Brain microvascular endothelial cell (primary cell): ENCODE data around the gene ZNF462.

Experiments
- DNase-seq: peaks from one replicate; pipeline ENCODE4 v3.0.0-alpha.2; 2020
- H3K27ac ChIP-seq: fragments of 250-450 bp; sonication (Bioruptor Pico); 2 replicates; pipeline ENCODE4 v1.5.1; 2020; ENCODE audit warnings: mild to moderate bottlenecking, moderate library complexity
- H3K27me3 ChIP-seq: fragments of 250-450 bp; sonication (Bioruptor Pico); replicated peaks from 2 replicates; pipeline ENCODE4 v1.5.1; 2020; ENCODE audit warnings: mild to moderate bottlenecking
- H3K36me3 ChIP-seq: fragments of 250-450 bp; sonication (Bioruptor Pico); replicated peaks from 2 replicates; pipeline ENCODE4 v1.5.1; 2020; ENCODE audit warnings: mild to moderate bottlenecking
- H3K4me3 ChIP-seq: 2 replicates; pipeline ENCODE4 v1.5.1; 2011; ENCODE audit warnings: low read depth, mild to moderate bottlenecking, control low read depth, low read length, moderate library complexity
- in situ Hi-C: cut with HindIII; loops from 2 replicates; pipeline ENCODE4 v1.10.0; 2017; ENCODE audit warnings: low sequenced_read_pairs, low pct_ligation_motif_present
- TF ChIP-seq, protein P1 (sequence below): IDR thresholded peaks from 2 replicates; pipeline ENCODE4 v1.5.1; 2011; ENCODE audit warnings: low read depth, mild to moderate bottlenecking, moderate library complexity, low read length, control low read depth, inconsistent platforms; ENCODE audit errors: missing control alignments

Gene ZNF462

DNA sequence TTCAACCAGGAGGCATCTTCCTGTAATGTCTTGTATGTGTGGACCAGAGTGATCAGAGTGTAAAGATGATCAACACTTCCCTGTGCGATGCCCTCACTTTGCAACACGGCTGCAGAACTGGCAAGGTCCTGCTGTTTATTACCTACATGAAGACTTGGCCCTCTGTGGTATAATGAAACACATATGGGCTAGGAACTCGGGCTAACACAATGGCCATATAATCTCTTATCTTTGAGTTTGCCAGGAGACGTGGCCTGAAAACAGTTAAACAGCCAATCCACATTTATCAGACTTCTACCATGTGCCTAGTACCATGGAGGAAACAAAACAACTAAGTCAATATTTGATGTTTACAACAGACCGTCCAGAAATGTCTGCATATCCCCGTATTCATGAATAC, 145.5 kb downstream of the ZNF462 start:
- TF ChIP-seq, protein P1, sequence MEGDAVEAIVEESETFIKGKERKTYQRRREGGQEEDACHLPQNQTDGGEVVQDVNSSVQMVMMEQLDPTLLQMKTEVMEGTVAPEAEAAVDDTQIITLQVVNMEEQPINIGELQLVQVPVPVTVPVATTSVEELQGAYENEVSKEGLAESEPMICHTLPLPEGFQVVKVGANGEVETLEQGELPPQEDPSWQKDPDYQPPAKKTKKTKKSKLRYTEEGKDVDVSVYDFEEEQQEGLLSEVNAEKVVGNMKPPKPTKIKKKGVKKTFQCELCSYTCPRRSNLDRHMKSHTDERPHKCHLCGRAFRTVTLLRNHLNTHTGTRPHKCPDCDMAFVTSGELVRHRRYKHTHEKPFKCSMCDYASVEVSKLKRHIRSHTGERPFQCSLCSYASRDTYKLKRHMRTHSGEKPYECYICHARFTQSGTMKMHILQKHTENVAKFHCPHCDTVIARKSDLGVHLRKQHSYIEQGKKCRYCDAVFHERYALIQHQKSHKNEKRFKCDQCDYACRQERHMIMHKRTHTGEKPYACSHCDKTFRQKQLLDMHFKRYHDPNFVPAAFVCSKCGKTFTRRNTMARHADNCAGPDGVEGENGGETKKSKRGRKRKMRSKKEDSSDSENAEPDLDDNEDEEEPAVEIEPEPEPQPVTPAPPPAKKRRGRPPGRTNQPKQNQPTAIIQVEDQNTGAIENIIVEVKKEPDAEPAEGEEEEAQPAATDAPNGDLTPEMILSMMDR = no peak
- Histone ChIP-seq H3K27me3 (no peaks in the 10 kb centered on the region), H3K27ac (no peak overlapping the region)

DNA sequence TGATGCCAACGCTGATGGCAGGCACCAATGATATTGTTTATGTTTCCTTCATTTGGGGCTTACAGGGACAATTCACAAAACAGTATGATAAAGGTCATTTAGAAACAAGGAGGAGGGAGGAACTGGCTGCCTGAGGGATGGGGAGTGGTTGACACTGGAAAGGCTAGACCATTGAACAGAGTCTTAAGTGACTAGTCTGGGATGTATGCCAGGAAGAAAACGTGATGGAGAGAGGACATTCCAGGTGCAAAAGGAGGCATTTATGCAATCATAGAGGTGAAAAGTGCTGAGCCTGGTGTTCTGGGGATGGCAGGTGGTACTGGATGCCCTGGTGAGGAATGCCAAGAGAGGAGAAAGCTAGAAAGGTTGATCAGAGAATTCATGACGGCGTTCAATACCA, 153.4 kb downstream of the ZNF462 start:
- H3K27me3 ChIP-seq = no peaks in the 10 kb centered on the region
- no peak for DNase-seq
- no peak overlapping the region for H3K27ac ChIP-seq
- H3K4me3 ChIP-seq = no peak overlapping the region
- TF ChIP-seq, protein P1 = no peak
- no peaks in the 10 kb centered on the region for H3K36me3 ChIP-seq
- in situ Hi-C loops = no loop called here

More for the DNA sequence above, 145.5 kb downstream of the ZNF462 start:
- Histone ChIP-seq H3K4me3 (no peak overlapping the region), H3K36me3 (no peaks in the 10 kb centered on the region)
- in situ Hi-C loops = no loop called here
- no peak for DNase-seq

DNA sequence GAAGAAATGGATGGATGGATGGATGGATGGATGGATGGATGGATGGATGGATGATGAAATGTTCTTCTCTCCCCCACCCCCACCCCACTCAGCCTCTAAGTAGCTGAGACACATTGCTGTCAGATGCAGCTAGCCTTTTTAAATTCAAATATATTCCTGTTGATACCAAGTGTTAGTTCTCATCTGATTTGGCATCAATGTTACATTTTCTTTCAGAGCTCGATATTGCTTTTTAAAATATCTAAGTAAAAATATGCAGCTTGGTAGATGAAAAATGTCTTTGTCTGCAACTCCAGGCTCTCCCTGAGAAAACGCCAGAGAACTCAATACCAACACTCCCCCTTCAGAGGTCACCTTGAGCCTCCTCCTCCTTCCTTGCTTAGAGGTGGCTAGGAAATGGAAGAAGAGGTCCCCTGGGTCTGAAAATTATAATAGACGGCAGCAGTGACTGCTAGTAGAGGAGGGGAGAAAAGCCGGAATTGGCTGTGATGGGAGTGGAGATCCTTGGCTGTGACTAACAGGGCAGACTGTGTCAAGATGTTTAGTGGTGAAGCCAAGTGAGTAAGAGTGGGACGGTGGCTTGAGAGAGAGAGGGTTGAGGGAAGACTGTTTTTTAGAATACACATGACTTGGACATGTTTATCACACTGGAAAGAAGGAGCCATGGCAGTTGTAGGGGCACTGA, 156.0 kb downstream of the ZNF462 start:
- Histone ChIP-seq H3K27ac (no peak overlapping the region), H3K27me3 (no peaks in the 10 kb centered on the region), H3K36me3 (no peaks in the 10 kb centered on the region), H3K4me3 (no peak overlapping the region)
- TF ChIP-seq, protein P1 = no peak
- peak; percentile 75 for DNase-seq
- in situ Hi-C loops = no loop called here

DNA sequence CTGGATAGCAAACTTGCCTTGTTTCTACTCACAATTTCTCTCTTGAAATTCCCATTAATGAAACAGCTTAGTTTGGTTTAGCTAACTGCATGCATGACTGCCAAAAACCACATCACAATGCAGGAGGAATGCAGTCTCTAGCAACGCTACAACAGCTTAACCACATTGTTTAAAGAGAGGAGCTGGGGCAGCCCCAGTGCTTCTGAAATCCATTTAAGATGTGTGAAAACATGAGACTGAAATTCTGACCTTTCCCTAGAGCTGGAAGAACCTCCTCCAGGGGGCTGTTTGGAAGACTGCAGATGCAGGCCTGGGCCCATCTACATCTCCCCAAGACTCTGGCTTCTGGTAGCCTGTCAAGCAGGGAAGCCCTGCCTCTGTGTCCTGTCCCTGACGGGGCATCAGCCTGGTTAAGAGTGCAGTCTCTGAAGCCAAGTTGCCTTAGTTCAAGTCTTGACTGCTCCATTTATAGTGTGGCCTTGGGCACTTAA, 157.1 kb downstream of the ZNF462 start:
- peak; percentile 94 for DNase-seq
- peak overlapping the region; percentile 45 for H3K27ac ChIP-seq
- TF ChIP-seq, protein P1 = peak; percentile 42
- H3K4me3 ChIP-seq = no peak overlapping the region
- in situ Hi-C loops = no loop called here
- no peaks in the 10 kb centered on the region for H3K36me3 ChIP-seq
- H3K27me3 ChIP-seq = no peaks in the 10 kb centered on the region

DNA sequence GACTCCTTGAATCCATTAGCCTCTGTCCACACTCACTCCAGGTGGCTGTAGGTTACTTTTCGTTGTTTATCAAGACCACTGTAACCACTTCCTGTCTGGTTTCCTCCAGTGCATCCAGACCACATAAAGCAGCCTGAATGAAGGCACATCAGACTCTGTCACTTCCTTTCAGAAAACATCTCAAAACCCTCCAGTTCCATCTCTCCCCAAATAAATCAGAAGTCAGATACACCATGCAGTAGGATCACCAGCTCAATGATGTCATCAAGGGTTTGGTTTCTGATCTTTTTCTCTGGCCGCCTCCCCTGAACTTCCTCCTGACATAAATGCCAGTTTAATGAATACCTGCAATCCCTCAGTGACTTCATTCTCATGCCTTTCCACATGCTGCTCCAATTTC, 161.2 kb downstream of the ZNF462 start:
- TF ChIP-seq, protein P1 = no peak
- Histone ChIP-seq H3K4me3 (no peak overlapping the region), H3K36me3 (no peaks in the 10 kb centered on the region), H3K27me3 (no peaks in the 10 kb centered on the region), H3K27ac (no peak overlapping the region)
- DNase-seq = no peak
- in situ Hi-C loops = no loop called here
